NB4 (cell line): Measurements from ENCODE around the gene PSME1.

Experiments
- DNase-seq: peaks from one replicate; pipeline ENCODE4 v3.0.0; 2010; ENCODE audit warnings: low read depth
- H3K4me3 ChIP-seq: one replicate; pipeline ENCODE4 v1.5.1; 2011; ENCODE audit warnings: mild to moderate bottlenecking, low read depth, low read length, moderate library complexity
- MAX ChIP-seq: IDR thresholded peaks from 2 replicates; pipeline ENCODE4 v1.6.1; 2011; ENCODE audit warnings: low read depth, low read length
- MYC ChIP-seq: IDR thresholded peaks from 2 replicates; pipeline ENCODE4 v1.6.1; 2011; ENCODE audit warnings: low read depth, low read length
- POLR2A ChIP-seq: IDR thresholded peaks from 2 replicates; pipeline ENCODE4 v1.6.1; 2011; ENCODE audit warnings: mild to moderate bottlenecking; ENCODE audit not compliant: insufficient read length; ENCODE audit errors: extremely low read depth
- TF ChIP-seq, protein P1 (sequence below): IDR thresholded peaks from one replicate; pipeline ENCODE4 v1.5.1; 2012; ENCODE audit warnings: low read depth, low read length

The PSME1 gene

DNA sequence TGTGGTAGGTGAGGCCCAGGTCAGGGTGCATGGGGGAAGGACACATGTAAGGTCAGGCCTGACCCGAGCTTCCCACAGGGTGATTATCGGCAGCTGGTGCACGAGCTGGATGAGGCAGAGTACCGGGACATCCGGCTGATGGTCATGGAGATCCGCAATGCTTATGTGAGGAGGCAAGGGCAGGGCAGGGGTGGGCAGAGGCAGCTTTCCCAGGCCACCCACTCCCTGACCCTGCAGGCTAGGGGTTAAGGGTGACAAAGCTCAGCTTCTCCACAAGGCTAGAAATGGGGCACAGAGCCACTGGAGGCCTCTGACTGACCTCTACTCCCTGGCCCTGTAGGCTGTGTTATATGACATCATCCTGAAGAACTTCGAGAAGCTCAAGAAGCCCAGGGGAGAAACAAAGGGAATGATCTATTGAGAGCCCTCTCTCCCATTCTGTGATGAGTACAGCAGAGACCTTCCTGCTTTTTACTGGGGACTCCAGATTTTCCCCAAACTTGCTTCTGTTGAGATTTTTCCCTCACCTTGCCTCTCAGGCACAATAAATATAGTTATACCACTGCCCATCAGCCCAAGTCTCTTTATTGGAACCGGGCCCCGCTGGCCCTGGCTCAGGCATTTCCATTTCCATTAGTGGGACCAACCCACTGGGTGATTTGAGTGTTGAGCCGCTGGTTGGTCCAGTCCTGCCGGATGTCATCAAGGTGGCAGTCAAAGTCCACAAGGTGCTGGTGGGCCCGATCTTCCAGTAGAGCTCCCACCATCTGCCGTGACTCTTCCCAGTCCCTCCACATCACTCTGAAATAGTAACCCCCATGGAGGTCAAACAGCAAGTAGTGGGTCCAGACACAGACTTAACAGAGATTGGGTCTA is 2.6 kb downstream of the PSME1 start:
- DNase-seq, result no peak
- H3K4me3 ChIP-seq, result no peak overlapping the region
- TF ChIP-seq, protein P1, sequence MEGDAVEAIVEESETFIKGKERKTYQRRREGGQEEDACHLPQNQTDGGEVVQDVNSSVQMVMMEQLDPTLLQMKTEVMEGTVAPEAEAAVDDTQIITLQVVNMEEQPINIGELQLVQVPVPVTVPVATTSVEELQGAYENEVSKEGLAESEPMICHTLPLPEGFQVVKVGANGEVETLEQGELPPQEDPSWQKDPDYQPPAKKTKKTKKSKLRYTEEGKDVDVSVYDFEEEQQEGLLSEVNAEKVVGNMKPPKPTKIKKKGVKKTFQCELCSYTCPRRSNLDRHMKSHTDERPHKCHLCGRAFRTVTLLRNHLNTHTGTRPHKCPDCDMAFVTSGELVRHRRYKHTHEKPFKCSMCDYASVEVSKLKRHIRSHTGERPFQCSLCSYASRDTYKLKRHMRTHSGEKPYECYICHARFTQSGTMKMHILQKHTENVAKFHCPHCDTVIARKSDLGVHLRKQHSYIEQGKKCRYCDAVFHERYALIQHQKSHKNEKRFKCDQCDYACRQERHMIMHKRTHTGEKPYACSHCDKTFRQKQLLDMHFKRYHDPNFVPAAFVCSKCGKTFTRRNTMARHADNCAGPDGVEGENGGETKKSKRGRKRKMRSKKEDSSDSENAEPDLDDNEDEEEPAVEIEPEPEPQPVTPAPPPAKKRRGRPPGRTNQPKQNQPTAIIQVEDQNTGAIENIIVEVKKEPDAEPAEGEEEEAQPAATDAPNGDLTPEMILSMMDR, result no peak
- TF ChIP-seq MYC (no peak), MAX (no peak), POLR2A (no peak)

- TF ChIP-seq MAX (no peak), MYC (no peak), POLR2A (no peak)
- TF ChIP-seq, protein P1, result no peak
- DNase-seq, result no peak
- peak overlapping the region; percentile 86 for H3K4me3 ChIP-seq
These were observed 3.4 kb downstream of the PSME1 start for GRCh38 chr14:24139272-24139934.

GRCh38 chr14:24141097-24141880 is 5.3 kb downstream of the PSME1 start, which contains the start of gene EMC9:
Gene EMC9, minus strand, starts transcription at chr14:24141591. Its CDS starts 287 bp downstream, at chr14:24141304.
- peak; percentile 99 for DNase-seq
- H3K4me3 ChIP-seq, result peak within 1 kb of the TSS; percentile 86
- TF ChIP-seq MAX (peak; percentile 96), POLR2A (peak; percentile 74), MYC (peak; percentile 60; the same call in 1 of the 2 replicates)
- TF ChIP-seq, protein P1, result no peak

DNA sequence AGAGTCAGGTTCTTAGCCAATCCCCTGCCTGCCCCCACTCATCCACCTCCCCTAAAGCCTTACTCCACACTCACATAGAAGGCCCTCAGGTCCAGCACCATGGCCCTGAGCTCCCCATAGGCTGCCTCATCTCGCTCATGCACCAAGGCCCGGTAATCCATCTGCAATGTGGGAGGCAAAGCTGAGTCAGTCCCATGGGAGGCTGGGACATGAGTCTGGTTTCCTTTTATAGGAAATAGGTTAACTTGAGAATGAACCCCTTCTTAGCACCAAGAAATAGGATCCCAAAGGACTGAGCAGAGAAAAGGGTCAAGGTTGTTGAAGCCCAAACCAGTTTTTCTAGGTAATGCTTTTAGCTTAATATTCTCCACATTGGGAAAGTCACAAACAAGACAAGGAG is 7.5 kb downstream of the PSME1 start:
- TF ChIP-seq, protein P1, result no peak
- no peak for TF ChIP-seq POLR2A
- no peak for TF ChIP-seq MAX
- no peak overlapping the region for H3K4me3 ChIP-seq
- DNase-seq, result peak; percentile 83

DNA sequence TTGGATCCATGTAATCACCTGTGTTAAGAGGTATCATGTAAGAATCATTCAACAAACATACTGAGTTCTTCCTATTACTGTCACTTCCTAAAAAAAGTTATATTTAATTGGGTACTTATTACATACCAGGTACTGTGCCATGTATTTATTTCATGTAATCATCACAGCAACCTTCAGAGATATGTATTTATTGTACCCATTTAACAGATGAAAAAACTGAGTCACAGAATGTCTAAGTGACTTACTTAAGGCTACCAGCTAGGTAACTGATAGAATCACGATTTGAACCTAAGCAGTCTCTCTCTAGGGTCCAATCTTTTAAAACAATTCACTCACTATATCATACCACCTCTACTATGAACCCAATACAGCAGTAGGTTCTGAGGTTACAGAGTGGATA is 8.5 kb downstream of the PSME1 start:
- H3K4me3 ChIP-seq, result no peak overlapping the region
- no peak for TF ChIP-seq MAX
- TF ChIP-seq MYC, result no peak
- TF ChIP-seq POLR2A, result no peak
- TF ChIP-seq, protein P1, result no peak

More for the DNA sequence above, 8.5 kb downstream of the PSME1 start:
- no peak for DNase-seq
